ENCODE measurements around the gene KRT82.

The KRT82 gene

GRCh38 chr12:52418576-52419110 is 12.5 kb upstream of the KRT82 start:
- TF ChIP-seq CTCF (IDR thresholded peaks at IDR 0.05; ENCODE audit: low read length): no peak
- TF ChIP-seq EZH2 (IDR thresholded peaks at IDR 0.05; ENCODE audit: borderline replicate concordance, low read length): no peak
- H3K4me1 ChIP-seq (ENCODE audit: insufficient read depth, low read length, severe bottlenecking): no peaks in the 10 kb centered on the region
- H3K36me3 ChIP-seq (ENCODE audit: insufficient read depth, low read length): no peaks in the 10 kb centered on the region

GRCh38 chr12:52417740-52418139 is 11.6 kb upstream of the KRT82 start:
- no peaks in the 10 kb centered on the region for H3K79me2 ChIP-seq (ENCODE audit: insufficient read depth, low read length)
- no peak overlapping the region for H3K4me3 ChIP-seq (ENCODE audit: low read depth, low read length, poor library complexity, severe bottlenecking)
- no peak overlapping the region for H3K27ac ChIP-seq (ENCODE audit: low read depth, low read length, poor library complexity, severe bottlenecking)
- H3K27me3 ChIP-seq (ENCODE audit: insufficient read depth, low read length): no peaks in the 10 kb centered on the region; the same call in none of the 2 replicates
- no peak overlapping the region for H3K4me2 ChIP-seq (ENCODE audit: low read length)
- H3K36me3 ChIP-seq (ENCODE audit: insufficient read depth, low read length): no peaks in the 10 kb centered on the region
- no peaks in the 10 kb centered on the region for H3K9me2 ChIP-seq (ENCODE audit: low read depth, low read length)
- no peaks in the 10 kb centered on the region for H4K20me1 ChIP-seq (ENCODE audit: insufficient read depth, low read length)
- H3K9me3 ChIP-seq (ENCODE audit: low read length): no peaks in the 10 kb centered on the region
- no peak overlapping the region for H2AFZ ChIP-seq (ENCODE audit: low read length)
- H3F3A ChIP-seq (ENCODE audit: insufficient read depth, low read length): no peaks in the 10 kb centered on the region
- H3K4me1 ChIP-seq (ENCODE audit: insufficient read depth, low read length, severe bottlenecking): no peaks in the 10 kb centered on the region
- TF ChIP-seq EZH2 (IDR thresholded peaks at IDR 0.05; ENCODE audit: borderline replicate concordance, low read length) (no peak), CTCF (IDR thresholded peaks at IDR 0.05; ENCODE audit: low read length) (no peak)
- no peak overlapping the region for H3K9ac ChIP-seq (ENCODE audit: low read length)

More at GRCh38 chr12:52418576-52419110, 12.5 kb upstream of the KRT82 start:
- Histone ChIP-seq H3K27me3 (ENCODE audit: insufficient read depth, low read length) (no peaks in the 10 kb centered on the region; the same call in none of the 2 replicates), H3F3A (ENCODE audit: insufficient read depth, low read length) (no peaks in the 10 kb centered on the region), H4K20me1 (ENCODE audit: insufficient read depth, low read length) (no peaks in the 10 kb centered on the region), H2AFZ (ENCODE audit: low read length) (no peak overlapping the region), H3K4me2 (ENCODE audit: low read length) (no peak overlapping the region), H3K9me2 (ENCODE audit: low read depth, low read length) (no peaks in the 10 kb centered on the region), H3K4me3 (ENCODE audit: low read depth, low read length, poor library complexity, severe bottlenecking) (no peak overlapping the region), H3K27ac (ENCODE audit: low read depth, low read length, poor library complexity, severe bottlenecking) (no peak overlapping the region), H3K9me3 (ENCODE audit: low read length) (no peaks in the 10 kb centered on the region), H3K79me2 (ENCODE audit: insufficient read depth, low read length) (no peaks in the 10 kb centered on the region), H3K9ac (ENCODE audit: low read length) (no peak overlapping the region)

- H3K9ac ChIP-seq (ENCODE audit: low read length): no peak overlapping the region
- no peaks in the 10 kb centered on the region for H3K9me2 ChIP-seq (ENCODE audit: low read depth, low read length)
- H3K4me2 ChIP-seq (ENCODE audit: low read length): no peak overlapping the region
- H3K79me2 ChIP-seq (ENCODE audit: insufficient read depth, low read length): no peaks in the 10 kb centered on the region
- no peaks in the 10 kb centered on the region for H4K20me1 ChIP-seq (ENCODE audit: insufficient read depth, low read length)
- TF ChIP-seq EZH2 (IDR thresholded peaks at IDR 0.05; ENCODE audit: borderline replicate concordance, low read length): no peak
- no peak for TF ChIP-seq CTCF (IDR thresholded peaks at IDR 0.05; ENCODE audit: low read length)
- H3K4me1 ChIP-seq (ENCODE audit: insufficient read depth, low read length, severe bottlenecking): no peaks in the 10 kb centered on the region
- no peak overlapping the region for H3K27ac ChIP-seq (ENCODE audit: low read depth, low read length, poor library complexity, severe bottlenecking)
- H3F3A ChIP-seq (ENCODE audit: insufficient read depth, low read length): no peaks in the 10 kb centered on the region
- H3K36me3 ChIP-seq (ENCODE audit: insufficient read depth, low read length): no peaks in the 10 kb centered on the region
- no peaks in the 10 kb centered on the region; the same call in none of the 2 replicates for H3K27me3 ChIP-seq (ENCODE audit: insufficient read depth, low read length)
- H2AFZ ChIP-seq (ENCODE audit: low read length): no peak overlapping the region
- no peak overlapping the region for H3K4me3 ChIP-seq (ENCODE audit: low read depth, low read length, poor library complexity, severe bottlenecking)
- no peaks in the 10 kb centered on the region for H3K9me3 ChIP-seq (ENCODE audit: low read length)
Measured at GRCh38 chr12:52416795-52417194, 10.7 kb upstream of the KRT82 start.

All from OCI-LY1 (cell line).